ENCODE results near the gene CCDC57. TPM values are rescaled to one million over a fixed set of nuclear protein-coding genes. Genes with fewer than 3 reads are reported as not detected.
"Not testable (repeated sequence)": the region's sequence is repeated elsewhere in the genome, so short reads cannot be mapped to it uniquely, and the experiment has no call there.

The CCDC57 gene
- total and polyA plus RNA-seq, 3 experiments from 2014 or later: 39.2 to 77.6 (median 69.8) TPM

- ChIA-PET POLR2A (no interaction called here), CTCF (interaction anchor here (3.6 kb wide), 1 partner anchor 11 kb away, joined by 17 read pairs; no protein-coding TSS in a partner anchor)
- Histone ChIP-seq H3K36me3 (ENCODE audit: insufficient read depth, low read length) (no peaks in the 10 kb centered on the region), H3K27me3 (ENCODE audit: insufficient read depth, low read length, poor library complexity, severe bottlenecking) (no peaks in the 10 kb centered on the region), H3K4me3 (ENCODE audit: low read length) (no peak overlapping the region), H3K9me3 (ENCODE audit: low read length) (no peaks in the 10 kb centered on the region), H3K4me1 (ENCODE audit: insufficient read depth, low read length) (peaks cover 38% of the 10 kb centered on the region), H3K27ac (ENCODE audit: low read depth, low read length) (peak overlapping the region; percentile 59)
- Mint-ChIP-seq H3K4me3 (peak overlapping the region in 6 of 7 donors; percentile 23 to 82 (median 63)), H3K4me1 (peaks cover 24 to 42% (median 27%) of the 10 kb centered on the region in 3 donors), H3K27me3 (peaks cover 0 to 3% of the 10 kb centered on the region in 2 donors), H3K36me3 (no peaks in the 10 kb centered on the region), H3K9me3 (no peaks in the 10 kb centered on the region), H3K27ac (peak overlapping the region in 7 of 8 donors; percentile 47 to 95 (median 87))
- no peak for DNase-seq
Observed at GRCh38 chr17:82215972-82216300, 3.3 kb upstream of the CCDC57 start.

GRCh38 chr17:82215095-82215971 is 2.7 kb upstream of the CCDC57 start:
- no peaks in the 10 kb centered on the region for H3K36me3 Mint-ChIP-seq
- no peaks in the 10 kb centered on the region for H3K9me3 Mint-ChIP-seq
- H3K27ac Mint-ChIP-seq: peak overlapping the region; percentile 24 to 96 (median 88)
- POLR2A ChIA-PET: no interaction called here
- H3K4me1 Mint-ChIP-seq: peaks cover 24 to 42% (median 27%) of the 10 kb centered on the region in 3 donors
- Histone ChIP-seq H3K9me3 (ENCODE audit: low read length) (no peaks in the 10 kb centered on the region), H3K27me3 (ENCODE audit: insufficient read depth, low read length, poor library complexity, severe bottlenecking) (no peaks in the 10 kb centered on the region), H3K36me3 (ENCODE audit: insufficient read depth, low read length) (no peaks in the 10 kb centered on the region), H3K4me3 (ENCODE audit: low read length) (no peak overlapping the region), H3K27ac (ENCODE audit: low read depth, low read length) (peak overlapping the region; percentile 48), H3K4me1 (ENCODE audit: insufficient read depth, low read length) (peaks cover 39% of the 10 kb centered on the region)
- no peak for DNase-seq
- CTCF ChIA-PET: interaction anchor here (3.6 kb wide), 1 partner anchor 10 kb away, joined by 17 read pairs; no protein-coding TSS in a partner anchor
- H3K4me3 Mint-ChIP-seq: peak overlapping the region in 6 of 7 donors; percentile 32 to 80 (median 57)
- peaks cover 0 to 3% of the 10 kb centered on the region in 2 donors for H3K27me3 Mint-ChIP-seq

- Histone ChIP-seq H3K9me3 (ENCODE audit: low read length) (no peaks in the 10 kb centered on the region), H3K4me1 (ENCODE audit: insufficient read depth, low read length) (peaks cover 39% of the 10 kb centered on the region), H3K36me3 (ENCODE audit: insufficient read depth, low read length) (no peaks in the 10 kb centered on the region), H3K27me3 (ENCODE audit: insufficient read depth, low read length, poor library complexity, severe bottlenecking) (no peaks in the 10 kb centered on the region), H3K4me3 (ENCODE audit: low read length) (no peak overlapping the region), H3K27ac (ENCODE audit: low read depth, low read length) (no peak overlapping the region)
- Mint-ChIP-seq H3K4me3 (peak overlapping the region in 6 of 7 donors; percentile 56 to 88 (median 68)), H3K9me3 (no peaks in the 10 kb centered on the region), H3K27me3 (peaks cover 0 to 3% of the 10 kb centered on the region in 2 donors), H3K4me1 (peaks cover 27 to 47% (median 28%) of the 10 kb centered on the region in 3 donors), H3K27ac (peak overlapping the region; percentile 35 to 96 (median 88)), H3K36me3 (peaks cover 0 to 3% (median 0%) of the 10 kb centered on the region in 3 donors)
- ChIA-PET POLR2A (interaction anchor here (0.6 to 1.4 kb wide), 2 partner anchors 15 to 88 kb away, joined by 3 to 5 read pairs; partner anchors contain the start of gene SLC16A3), CTCF (interaction anchor here (1.3 to 3.6 kb wide), 3 partner anchors 9 to 184 kb away, joined by 3 to 17 read pairs (median 5); no protein-coding TSS in a partner anchor)
- no peak for DNase-seq
Observed at GRCh38 chr17:82214012-82214628, 1.5 kb upstream of the CCDC57 start.

GRCh38 chr17:82213251-82214011 is 789 bp upstream of the CCDC57 start:
- Mint-ChIP-seq H3K27ac (peak overlapping the region; percentile 82 to 97 (median 93)), H3K4me1 (peaks cover 33 to 53% (median 34%) of the 10 kb centered on the region in 3 donors)

GRCh38 chr17:82210655-82211054 is 2.0 kb downstream of the CCDC57 start:
- peaks cover 32% of the 10 kb centered on the region for H3K4me1 ChIP-seq (ENCODE audit: insufficient read depth, low read length)
- H3K27ac Mint-ChIP-seq; CTCF ChIA-PET; H3K27me3 Mint-ChIP-seq; H3K36me3 Mint-ChIP-seq; H3K9me3 ChIP-seq (ENCODE audit: low read length); H3K9me3 Mint-ChIP-seq; H3K36me3 ChIP-seq (ENCODE audit: insufficient read depth, low read length); H3K27me3 ChIP-seq (ENCODE audit: insufficient read depth, low read length, poor library complexity, severe bottlenecking); H3K4me3 ChIP-seq (ENCODE audit: low read length); DNase-seq; H3K27ac ChIP-seq (ENCODE audit: low read depth, low read length): not testable (repeated sequence)
- Mint-ChIP-seq H3K4me3 (peak overlapping the region in 2 of 7 donors; percentile 80 to 87), H3K4me1 (peaks cover 35 to 56% (median 42%) of the 10 kb centered on the region in 3 donors)
- POLR2A ChIA-PET: interaction anchor here (0.7 kb wide), 1 partner anchor 9 kb away, joined by 3 read pairs; no protein-coding TSS in a partner anchor

More at GRCh38 chr17:82213251-82214011, 789 bp upstream of the CCDC57 start:
- Histone ChIP-seq H3K27ac (ENCODE audit: low read depth, low read length) (peak overlapping the region; percentile 59), H3K36me3 (ENCODE audit: insufficient read depth, low read length) (no peaks in the 10 kb centered on the region), H3K27me3 (ENCODE audit: insufficient read depth, low read length, poor library complexity, severe bottlenecking) (no peaks in the 10 kb centered on the region), H3K4me3 (ENCODE audit: low read length) (peak overlapping the region; percentile 65), H3K9me3 (ENCODE audit: low read length) (no peaks in the 10 kb centered on the region), H3K4me1 (ENCODE audit: insufficient read depth, low read length) (peaks cover 39% of the 10 kb centered on the region)
- ChIA-PET POLR2A (interaction anchor here (0.6 to 1.4 kb wide), 2 partner anchors 16 to 87 kb away, joined by 3 to 5 read pairs; partner anchors contain the start of gene SLC16A3), CTCF (interaction anchor here (1.3 to 3.6 kb wide), 3 partner anchors 8 to 183 kb away, joined by 3 to 17 read pairs (median 5); no protein-coding TSS in a partner anchor)
- peak overlapping the region; percentile 83 to 89 (median 87) for H3K4me3 Mint-ChIP-seq
- H3K9me3 Mint-ChIP-seq: no peaks in the 10 kb centered on the region
- DNase-seq: peak; percentile 43 to 73 (median 56)
- H3K36me3 Mint-ChIP-seq: peaks cover 0 to 3% (median 0%) of the 10 kb centered on the region in 3 donors
- peaks cover 0 to 3% of the 10 kb centered on the region in 2 donors for H3K27me3 Mint-ChIP-seq

GRCh38 chr17:82205720-82206508 is 6.7 kb downstream of the CCDC57 start:
- H3K4me3 Mint-ChIP-seq: peak overlapping the region; percentile 26 to 79 (median 65)
- H3K4me3 ChIP-seq (ENCODE audit: low read length): peak overlapping the region; percentile 30
- no peaks in the 10 kb centered on the region for H3K27me3 Mint-ChIP-seq
- peaks cover 36 to 56% (median 38%) of the 10 kb centered on the region in 3 donors for H3K4me1 Mint-ChIP-seq
- H3K27me3 ChIP-seq (ENCODE audit: insufficient read depth, low read length, poor library complexity, severe bottlenecking): no peaks in the 10 kb centered on the region
- H3K27ac Mint-ChIP-seq: peak overlapping the region; percentile 93 to 98 (median 96)
- peaks cover 0 to 6% (median 4%) of the 10 kb centered on the region in 3 donors for H3K36me3 Mint-ChIP-seq
- peak; percentile 67 to 86 (median 78) for DNase-seq
- no peaks in the 10 kb centered on the region for H3K36me3 ChIP-seq (ENCODE audit: insufficient read depth, low read length)
- H3K9me3 Mint-ChIP-seq: no peaks in the 10 kb centered on the region
- peak overlapping the region; percentile 69 for H3K27ac ChIP-seq (ENCODE audit: low read depth, low read length)
- ChIA-PET POLR2A (interaction anchor here (0.6 to 2.1 kb wide), 8 partner anchors 11 to 168 kb away, joined by 3 to 10 read pairs (median 3); partner anchors contain the start of genes DCXR and SLC16A3), CTCF (interaction anchor here (0.7 to 2.6 kb wide), 19 partner anchors 9 to 247 kb away, joined by 3 to 17 read pairs (median 4); partner anchors contain the start of genes CD7 and SLC16A3)
- no peaks in the 10 kb centered on the region for H3K9me3 ChIP-seq (ENCODE audit: low read length)
- peaks cover 26% of the 10 kb centered on the region for H3K4me1 ChIP-seq (ENCODE audit: insufficient read depth, low read length)

Data from CD8-positive, alpha-beta memory T cell (primary cell).